Muscle layer of duodenum (tissue), 2 donors: ENCODE results near the gene RAVER2.
"Not testable (repeated sequence)": the region's sequence is repeated elsewhere in the genome, so short reads cannot be mapped to it uniquely, and the experiment has no call there.

Experiments
- H3K27ac ChIP-seq: one replicate; pipeline ENCODE4 v1.7.0; 2013; ENCODE audit warnings: mild to moderate bottlenecking, low read length
- H3K27me3 ChIP-seq: one replicate; pipeline ENCODE4 v1.7.0; 2013; ENCODE audit warnings: low read depth, mild to moderate bottlenecking, control low read depth, low read length
- H3K36me3 ChIP-seq, 2 donors: one replicate each; pipeline ENCODE4 v1.7.0; 2013; ENCODE audit warnings: low read length in 2 of 2, control low read depth in 1 of 2, mild to moderate bottlenecking in 1 of 2; ENCODE audit not compliant: insufficient read depth in 2 of 2, control insufficient read depth in 1 of 2
- H3K4me1 ChIP-seq, 2 donors: one replicate each; pipeline ENCODE4 v1.7.0; 2013; ENCODE audit warnings: low read length in 2 of 2, mild to moderate bottlenecking in 2 of 2, control low read depth in 1 of 2, moderate library complexity in 1 of 2; ENCODE audit not compliant: insufficient read depth in 2 of 2, control insufficient read depth in 1 of 2
- H3K4me3 ChIP-seq, 2 donors: one replicate each; pipeline ENCODE4 v1.7.0; 2013; ENCODE audit warnings: low read length in 2 of 2, low read depth in 1 of 2, mild to moderate bottlenecking in 1 of 2
- H3K9me3 ChIP-seq, 2 donors: one replicate each; pipeline ENCODE4 v1.7.0; 2013; ENCODE audit warnings: low read length in 2 of 2, control low read depth in 1 of 2, mild to moderate bottlenecking in 1 of 2; ENCODE audit not compliant: control insufficient read depth in 1 of 2
- donor health status: healthy.

The RAVER2 gene, protein sequence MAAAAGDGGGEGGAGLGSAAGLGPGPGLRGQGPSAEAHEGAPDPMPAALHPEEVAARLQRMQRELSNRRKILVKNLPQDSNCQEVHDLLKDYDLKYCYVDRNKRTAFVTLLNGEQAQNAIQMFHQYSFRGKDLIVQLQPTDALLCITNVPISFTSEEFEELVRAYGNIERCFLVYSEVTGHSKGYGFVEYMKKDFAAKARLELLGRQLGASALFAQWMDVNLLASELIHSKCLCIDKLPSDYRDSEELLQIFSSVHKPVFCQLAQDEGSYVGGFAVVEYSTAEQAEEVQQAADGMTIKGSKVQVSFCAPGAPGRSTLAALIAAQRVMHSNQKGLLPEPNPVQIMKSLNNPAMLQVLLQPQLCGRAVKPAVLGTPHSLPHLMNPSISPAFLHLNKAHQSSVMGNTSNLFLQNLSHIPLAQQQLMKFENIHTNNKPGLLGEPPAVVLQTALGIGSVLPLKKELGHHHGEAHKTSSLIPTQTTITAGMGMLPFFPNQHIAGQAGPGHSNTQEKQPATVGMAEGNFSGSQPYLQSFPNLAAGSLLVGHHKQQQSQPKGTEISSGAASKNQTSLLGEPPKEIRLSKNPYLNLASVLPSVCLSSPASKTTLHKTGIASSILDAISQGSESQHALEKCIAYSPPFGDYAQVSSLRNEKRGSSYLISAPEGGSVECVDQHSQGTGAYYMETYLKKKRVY

GRCh38 chr1:64744492-64745180 is at the start of gene RAVER2:
Gene RAVER2, plus strand, starts transcription at chr1:64745075. Its CDS starts 98 bp downstream, at chr1:64745173.
- no peaks in the 10 kb centered on the region for H3K36me3 ChIP-seq
- peak within 1 kb of the TSS; percentile 74 to 94 for H3K4me3 ChIP-seq
- H3K27me3 ChIP-seq, result no peaks in the 10 kb centered on the region
- peak within 1 kb of the TSS; percentile 72 for H3K27ac ChIP-seq
- H3K4me1 ChIP-seq, result peaks cover 0 to 17% of the 10 kb centered on the region in 2 donors
- H3K9me3 ChIP-seq, result no peaks in the 10 kb centered on the region

DNA sequence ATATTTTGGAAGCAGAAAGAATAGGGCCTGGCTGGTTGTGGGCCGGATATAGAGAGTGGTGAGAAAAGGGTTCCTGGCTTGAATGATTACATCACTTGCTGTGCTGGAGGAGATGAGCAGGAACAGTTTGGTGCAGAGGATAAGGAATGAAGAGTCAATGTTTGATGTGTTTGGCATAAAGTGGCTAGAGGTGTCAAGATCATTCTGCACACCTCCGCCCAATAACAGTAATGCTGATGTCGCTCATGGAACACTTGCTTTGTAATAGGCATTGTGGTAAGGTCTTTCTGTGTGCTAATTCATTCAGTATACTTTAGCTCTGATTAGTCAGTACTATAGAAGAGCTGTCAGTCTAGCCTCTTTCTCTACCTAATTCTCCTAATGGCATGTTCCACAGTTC is 48.0 kb upstream of the RAVER2 start:
- Histone ChIP-seq H3K9me3 (no peaks in the 10 kb centered on the region), H3K27ac (no peak overlapping the region), H3K4me3 (no peak overlapping the region), H3K36me3 (no peaks in the 10 kb centered on the region), H3K27me3 (no peaks in the 10 kb centered on the region), H3K4me1 (peaks cover 0 to under 1% of the 10 kb centered on the region in 2 donors)

- H3K27ac ChIP-seq, result no peak overlapping the region
These were observed 45.5 kb upstream of the RAVER2 start for GRCh38 chr1:64699327-64699726.

DNA sequence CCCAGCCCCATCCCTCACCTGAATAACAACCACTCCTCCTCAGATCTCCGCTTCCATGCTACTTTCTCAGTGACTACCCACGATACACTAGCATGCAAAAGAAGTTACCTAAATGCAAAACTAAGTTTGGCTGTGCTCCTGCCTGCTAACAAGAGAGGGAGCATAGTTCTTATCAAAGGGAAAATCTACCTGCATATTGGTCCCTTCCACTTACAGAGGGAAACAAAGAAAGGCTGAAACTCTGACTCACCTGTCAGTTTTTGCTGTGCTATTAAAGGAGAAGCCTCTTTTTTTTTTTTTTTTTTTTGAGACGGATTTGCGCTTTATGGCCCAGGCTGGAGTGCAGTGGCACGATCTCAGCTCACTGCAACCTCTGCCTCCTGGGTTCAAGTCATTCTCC is 43.8 kb upstream of the RAVER2 start:
- Histone ChIP-seq H3K4me3 (no peak overlapping the region), H3K9me3 (no peaks in the 10 kb centered on the region), H3K27me3 (no peaks in the 10 kb centered on the region), H3K4me1 (no peaks in the 10 kb centered on the region), H3K27ac (no peak overlapping the region), H3K36me3 (no peaks in the 10 kb centered on the region)

More at GRCh38 chr1:64699327-64699726, 45.5 kb upstream of the RAVER2 start:
- Histone ChIP-seq H3K27me3 (no peaks in the 10 kb centered on the region), H3K9me3 (no peaks in the 10 kb centered on the region), H3K4me3 (no peak overlapping the region), H3K4me1 (no peaks in the 10 kb centered on the region), H3K36me3 (no peaks in the 10 kb centered on the region)

GRCh38 chr1:64701886-64702285 is 43.0 kb upstream of the RAVER2 start:
- H3K27me3 ChIP-seq, result no peaks in the 10 kb centered on the region
- no peaks in the 10 kb centered on the region for H3K9me3 ChIP-seq
- H3K4me3 ChIP-seq, result no peak overlapping the region
- no peaks in the 10 kb centered on the region for H3K36me3 ChIP-seq
- no peak overlapping the region for H3K27ac ChIP-seq
- H3K4me1 ChIP-seq, result no peaks in the 10 kb centered on the region

- H3K36me3 ChIP-seq, H3K4me1 ChIP-seq, H3K27me3 ChIP-seq, H3K9me3 ChIP-seq, H3K27ac ChIP-seq, H3K4me3 ChIP-seq: not testable (repeated sequence)
These were observed 42.2 kb upstream of the RAVER2 start for GRCh38 chr1:64702670-64703069.

DNA sequence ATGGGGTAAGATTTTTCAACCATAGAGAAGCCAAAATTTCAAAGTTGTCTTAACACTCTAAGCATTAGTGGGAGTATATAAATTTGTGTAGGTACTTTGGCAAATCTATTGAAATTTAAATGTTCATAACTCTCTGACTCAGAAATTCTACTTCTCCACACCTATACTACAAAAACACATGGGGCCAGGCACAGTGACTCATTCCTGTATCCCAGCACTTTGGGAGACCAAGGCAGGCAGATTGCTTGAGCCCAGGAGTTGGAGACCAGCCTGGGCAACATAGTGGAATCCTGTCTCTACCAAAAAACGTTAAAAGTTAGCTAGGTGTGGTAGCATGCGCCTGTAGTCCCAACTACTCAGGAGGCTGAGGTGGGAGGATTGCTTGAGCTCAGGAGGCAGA is 41.3 kb upstream of the RAVER2 start:
- no peaks in the 10 kb centered on the region for H3K36me3 ChIP-seq
- no peaks in the 10 kb centered on the region for H3K9me3 ChIP-seq
- no peaks in the 10 kb centered on the region for H3K4me1 ChIP-seq
- H3K27ac ChIP-seq, result no peak overlapping the region
- H3K4me3 ChIP-seq, result no peak overlapping the region
- no peaks in the 10 kb centered on the region for H3K27me3 ChIP-seq

GRCh38 chr1:64705591-64705990 is 39.3 kb upstream of the RAVER2 start:
- Histone ChIP-seq H3K27ac (no peak overlapping the region), H3K4me1 (no peaks in the 10 kb centered on the region)

DNA sequence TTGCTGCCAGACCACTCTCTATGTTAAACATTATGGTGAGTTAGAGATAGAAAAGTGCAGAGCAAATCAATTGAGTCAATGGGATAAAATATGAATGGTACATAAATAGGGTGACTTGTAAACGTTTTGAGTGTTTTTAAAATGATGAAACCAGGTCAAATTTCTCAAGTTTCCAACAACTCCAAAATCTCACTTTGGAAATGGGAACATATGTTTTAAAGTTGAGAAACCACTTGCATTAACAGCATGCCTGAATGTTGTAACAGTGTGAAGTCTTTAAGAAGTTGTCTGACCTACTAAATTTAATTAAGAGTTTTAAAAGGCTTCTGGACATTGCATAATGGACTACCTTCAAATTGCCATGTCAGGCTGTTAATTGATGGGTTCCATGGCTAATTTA is 33.6 kb upstream of the RAVER2 start:
- H3K36me3 ChIP-seq, result no peaks in the 10 kb centered on the region
- H3K9me3 ChIP-seq, result no peaks in the 10 kb centered on the region
- no peak overlapping the region for H3K27ac ChIP-seq
- H3K4me3 ChIP-seq, result no peak overlapping the region
- no peaks in the 10 kb centered on the region for H3K4me1 ChIP-seq
- H3K27me3 ChIP-seq, result no peaks in the 10 kb centered on the region

More at GRCh38 chr1:64705591-64705990, 39.3 kb upstream of the RAVER2 start:
- Histone ChIP-seq H3K36me3 (no peaks in the 10 kb centered on the region), H3K4me3 (no peak overlapping the region), H3K9me3 (no peaks in the 10 kb centered on the region), H3K27me3 (no peaks in the 10 kb centered on the region)

DNA sequence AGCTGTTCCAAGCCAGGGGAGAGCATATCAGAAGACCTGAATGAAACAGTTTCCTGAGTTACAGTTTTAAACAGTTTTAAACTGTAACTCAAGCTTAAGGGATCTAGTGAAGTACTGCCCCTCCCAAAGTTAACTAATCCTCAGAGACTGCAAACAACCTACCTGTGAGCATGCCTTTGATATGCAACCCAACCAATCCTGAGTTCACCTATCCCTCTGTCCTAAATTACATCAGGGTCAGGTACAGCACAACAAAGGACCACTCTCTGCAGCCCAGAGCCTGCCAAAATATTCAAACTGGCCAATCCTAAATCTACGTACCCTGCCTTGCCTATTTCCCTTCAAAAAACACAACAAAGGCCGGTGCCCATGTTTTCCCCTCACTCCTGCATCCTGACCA is 32.8 kb upstream of the RAVER2 start:
- Histone ChIP-seq H3K36me3 (no peaks in the 10 kb centered on the region), H3K4me3 (no peak overlapping the region), H3K4me1 (no peaks in the 10 kb centered on the region), H3K9me3 (no peaks in the 10 kb centered on the region), H3K27ac (no peak overlapping the region), H3K27me3 (no peaks in the 10 kb centered on the region)

- Histone ChIP-seq H3K9me3 (no peaks in the 10 kb centered on the region), H3K4me3 (no peak overlapping the region), H3K36me3 (no peaks in the 10 kb centered on the region), H3K27ac (no peak overlapping the region), H3K4me1 (no peaks in the 10 kb centered on the region), H3K27me3 (no peaks in the 10 kb centered on the region)
These were observed 29.7 kb upstream of the RAVER2 start for GRCh38 chr1:64715186-64715585.
